Measurements from ENCODE around the gene ATP7A.

- TF ChIP-seq CTCF (conservative IDR thresholded peaks at IDR 0.05; ENCODE audit: low read length) (no peak), EZH2phosphoT487 (IDR thresholded peaks at IDR 0.05; ENCODE audit: borderline replicate concordance) (no peak)
Observed at GRCh38 chrX:77935886-77936285, 25.4 kb downstream of the ATP7A start.
